Measurements from ENCODE around the gene ACOXL. TPM values are rescaled to one million over a fixed set of nuclear protein-coding genes. Genes with fewer than 3 reads are reported as not detected.

ACOXL gene
- total RNA-seq, 8 experiments from 2014 or later, result 0.15 to 0.59 (median 0.20) TPM

DNA sequence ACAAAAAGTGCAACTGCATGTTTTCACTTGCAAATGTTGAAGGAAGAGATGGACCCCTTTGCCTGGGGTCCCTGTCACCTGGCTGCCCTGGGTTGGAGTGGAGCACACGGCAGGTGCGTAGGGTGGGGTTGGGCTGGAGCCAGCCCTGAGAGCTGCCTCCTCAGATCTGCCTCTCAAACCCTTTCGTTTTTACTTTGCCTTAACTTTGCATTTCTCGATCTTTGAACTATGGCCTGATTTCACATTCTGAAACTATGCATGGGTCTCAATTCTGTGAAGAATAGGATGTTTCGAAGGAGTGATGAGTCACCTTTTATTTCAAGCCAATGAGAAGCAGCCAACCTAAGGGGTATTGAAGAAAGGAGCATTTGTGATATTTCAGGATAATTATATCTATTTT, 132.8 kb downstream of the ACOXL start:
- WGBS, 10 experiments, result 29 to 92% (median 63%) methylated on average over 1 to 5 of the region's 5 CpGs
- in situ Hi-C loops (cut with MboI; ENCODE audit: low pct_unique_long_range_greater_than_20kb in 2 of 9, low sequenced_read_pairs in 9 of 9, unreplicated experiment in 9 of 9), result no loop called here
- ATAC-seq (replicated peaks in 6 of 8), result peak in 3 of 8 experiments; percentile 12 to 40 (median 31)
- Histone ChIP-seq H3K27ac (no peak overlapping the region), H3K4me3 (no peak overlapping the region), H3K4me1 (replicated peaks in 1 of 2) (peaks cover 22 to 29% of the 10 kb centered on the region in 2 donors)

GRCh38 chr2:110866045-110866444, 133.7 kb downstream of the ACOXL start:
- WGBS, 10 experiments, result 33 to 88% (median 69%) methylated on average over 1 to 7 of the region's 7 CpGs; no CpG with 5 or more reads in 3 of the 10 experiments
- H3K4me1 ChIP-seq (replicated peaks in 1 of 2), result peaks cover 22 to 29% of the 10 kb centered on the region in 2 donors
- ATAC-seq (replicated peaks in 6 of 8), result peak in 6 of 8 experiments; percentile 16 to 54 (median 32)
- H3K4me3 ChIP-seq, result no peak overlapping the region
- in situ Hi-C loops (cut with MboI; ENCODE audit: low pct_unique_long_range_greater_than_20kb in 2 of 9, low sequenced_read_pairs in 9 of 9, unreplicated experiment in 9 of 9), result no loop called here
- H3K27ac ChIP-seq, result no peak overlapping the region

DNA sequence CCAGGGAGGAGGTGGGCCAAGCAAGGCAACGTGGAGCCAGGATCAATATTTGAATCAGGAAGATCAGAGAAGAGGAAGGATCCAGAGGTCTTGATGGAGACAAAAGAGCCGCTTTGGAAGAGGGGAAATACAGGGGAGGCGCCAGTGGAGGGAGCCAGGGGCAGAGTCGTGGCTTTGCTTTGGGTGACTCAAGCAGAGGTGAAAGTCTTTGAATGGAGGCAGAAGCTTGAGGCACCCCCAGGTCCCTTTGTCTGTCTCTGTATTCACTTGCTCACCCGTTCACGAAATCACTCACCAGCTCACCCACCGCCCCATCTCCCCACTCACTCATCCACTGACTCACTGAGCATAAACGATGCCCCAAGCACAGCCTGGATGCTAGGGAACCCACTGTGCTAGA, 134.1 kb downstream of the ACOXL start:
- H3K4me1 ChIP-seq (replicated peaks in 1 of 2), result peaks cover 22 to 26% of the 10 kb centered on the region in 2 donors
- H3K27ac ChIP-seq, result no peak overlapping the region
- peak in 1 of 8 experiments; percentile 7 for ATAC-seq (replicated peaks in 6 of 8)
- in situ Hi-C loops (cut with MboI; ENCODE audit: low pct_unique_long_range_greater_than_20kb in 2 of 9, low sequenced_read_pairs in 9 of 9, unreplicated experiment in 9 of 9), result no loop called here
- H3K4me3 ChIP-seq, result no peak overlapping the region
- 59 to 100% (median 80%) methylated on average over 1 to 4 of the region's 8 CpGs; no CpG with 5 or more reads in 4 of the 10 experiments for WGBS, 10 experiments

GRCh38 chr2:110867078-110867477, 134.7 kb downstream of the ACOXL start:
- in situ Hi-C loops (cut with MboI; ENCODE audit: low pct_unique_long_range_greater_than_20kb in 2 of 9, low sequenced_read_pairs in 9 of 9, unreplicated experiment in 9 of 9), result no loop called here
- H3K4me3 ChIP-seq, result no peak overlapping the region
- no peak overlapping the region for H3K27ac ChIP-seq
- WGBS, 10 experiments, result 90 to 100% methylated on average over 2 of the region's 2 CpGs; no CpG with 5 or more reads in 8 of the 10 experiments
- peaks cover 18 to 20% of the 10 kb centered on the region in 2 donors for H3K4me1 ChIP-seq (replicated peaks in 1 of 2)
- no peak for ATAC-seq (replicated peaks in 6 of 8)

DNA sequence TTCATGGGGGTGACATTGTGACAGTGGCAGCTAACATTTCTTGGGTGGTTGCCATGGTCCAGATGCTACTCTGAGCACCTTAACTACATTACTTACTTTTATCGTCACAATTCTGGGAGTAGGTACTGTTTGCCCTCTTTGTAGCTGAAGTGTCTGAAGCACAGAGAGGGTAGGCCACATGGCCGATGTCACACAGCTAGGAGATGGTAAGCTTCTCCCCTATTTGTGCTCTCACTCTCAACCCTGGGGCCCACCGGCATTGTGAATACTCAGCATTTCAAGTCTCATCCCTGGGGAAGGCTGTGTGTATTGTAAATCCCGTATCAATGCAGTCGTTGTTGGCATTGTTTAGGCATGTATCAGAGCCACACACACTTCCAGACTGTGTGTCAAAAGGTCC, 136.6 kb downstream of the ACOXL start:
- no peak overlapping the region for H3K27ac ChIP-seq
- in situ Hi-C loops (cut with MboI; ENCODE audit: low pct_unique_long_range_greater_than_20kb in 2 of 9, low sequenced_read_pairs in 9 of 9, unreplicated experiment in 9 of 9), result no loop called here
- peak in 1 of 8 experiments; percentile 5 for ATAC-seq (replicated peaks in 6 of 8)
- H3K4me3 ChIP-seq, result no peak overlapping the region
- whole genome bisulfite sequencing, 10 experiments, result 78 to 100% (median 80%) methylated on average over 1 to 5 of the region's 5 CpGs; no CpG with 5 or more reads in 7 of the 10 experiments
- H3K4me1 ChIP-seq (replicated peaks in 1 of 2), result peaks cover 21 to 23% of the 10 kb centered on the region in 2 donors

DNA sequence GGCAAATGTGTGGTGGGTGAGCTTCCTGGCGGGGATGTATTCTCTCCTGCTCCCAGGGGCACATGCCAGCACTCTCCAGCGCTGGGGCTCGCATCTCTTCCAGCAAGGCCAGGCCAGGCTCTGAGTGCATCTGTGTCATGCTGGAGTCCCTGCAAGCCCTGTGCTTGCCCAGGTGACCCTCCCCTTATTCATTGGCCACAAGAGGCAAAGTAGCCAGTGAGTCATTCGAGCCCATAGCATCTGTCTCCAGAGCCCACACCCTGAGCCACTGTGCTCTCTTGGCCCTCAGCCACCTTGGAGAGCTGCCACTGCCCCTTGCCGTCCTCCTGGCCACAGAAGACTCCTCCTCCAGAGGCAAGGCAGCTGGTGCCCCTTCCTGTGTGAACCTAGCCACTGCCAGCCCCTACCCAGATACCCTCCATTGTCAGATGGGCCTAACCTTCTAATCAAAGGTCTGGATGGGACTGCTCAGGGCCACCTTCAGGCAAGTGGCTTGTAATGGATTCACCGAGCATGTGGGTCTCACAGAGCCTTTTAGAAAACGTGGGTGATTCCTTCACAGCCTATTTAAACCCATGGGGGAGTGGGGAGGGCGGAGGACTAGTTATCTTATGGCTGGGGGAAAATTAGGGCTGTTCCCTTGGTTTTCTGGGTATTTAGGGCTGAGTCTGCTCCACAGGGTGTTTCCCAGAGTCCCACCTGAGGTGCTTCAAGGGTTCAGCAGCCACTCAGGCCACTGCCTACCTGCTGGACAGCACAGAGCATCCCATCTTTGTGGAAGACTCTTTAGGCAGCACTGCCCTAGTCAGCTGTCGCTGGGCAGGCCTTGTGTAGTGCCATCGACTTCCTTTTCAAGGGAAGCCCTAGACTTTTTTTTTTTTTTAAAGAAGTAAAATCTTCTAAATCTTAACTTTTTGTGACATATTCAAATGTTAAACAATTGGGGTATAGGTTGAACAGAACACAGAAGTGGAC, 137.4 kb downstream of the ACOXL start:
- peak; percentile 42 to 97 (median 70) for ATAC-seq (replicated peaks in 6 of 8)
- WGBS, 10 experiments, result 60 to 95% (median 64%) methylated on average over 1 to 8 of the region's 10 CpGs; no CpG with 5 or more reads in 5 of the 10 experiments
- Histone ChIP-seq H3K4me3 (no peak overlapping the region), H3K27ac (no peak overlapping the region), H3K4me1 (replicated peaks in 1 of 2) (peaks cover 29 to 31% of the 10 kb centered on the region in 2 donors)
- in situ Hi-C loops (cut with MboI; ENCODE audit: low pct_unique_long_range_greater_than_20kb in 2 of 9, low sequenced_read_pairs in 9 of 9, unreplicated experiment in 9 of 9), result no loop called here

DNA sequence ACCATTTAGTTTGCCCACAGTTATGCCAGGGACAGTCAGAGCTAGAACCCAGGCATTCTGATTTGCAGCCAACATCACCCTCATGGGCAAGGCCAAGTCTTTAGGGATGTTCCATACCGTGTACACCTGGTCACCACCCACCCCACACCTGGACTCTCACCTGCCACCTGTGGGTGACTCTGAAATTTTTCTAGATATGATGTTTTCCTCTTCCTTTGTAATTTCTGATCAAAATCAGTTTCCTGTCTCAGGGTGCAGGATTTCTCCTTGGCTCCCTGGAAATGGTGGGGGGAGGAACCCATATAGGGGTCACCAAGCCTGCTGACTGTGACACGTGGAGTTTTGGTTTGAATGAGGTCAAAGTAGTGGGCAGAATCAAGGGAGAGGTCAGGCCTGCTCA, 138.2 kb downstream of the ACOXL start:
- H3K4me3 ChIP-seq, result no peak overlapping the region
- 0 to 100% (median 20%) methylated on average over 1 of the region's 2 CpGs; no CpG with 5 or more reads in 5 of the 10 experiments for WGBS, 10 experiments
- peaks cover 34 to 37% of the 10 kb centered on the region in 2 donors for H3K4me1 ChIP-seq (replicated peaks in 1 of 2)
- no peak for ATAC-seq (replicated peaks in 6 of 8)
- H3K27ac ChIP-seq, result no peak overlapping the region
- in situ Hi-C loops (cut with MboI; ENCODE audit: low pct_unique_long_range_greater_than_20kb in 2 of 9, low sequenced_read_pairs in 9 of 9, unreplicated experiment in 9 of 9), result no loop called here

GRCh38 chr2:110871637-110872036, 139.3 kb downstream of the ACOXL start:
- ATAC-seq (replicated peaks in 6 of 8), result no peak
- H3K4me1 ChIP-seq (replicated peaks in 1 of 2), result peaks cover 25 to 28% of the 10 kb centered on the region in 2 donors
- H3K4me3 ChIP-seq, result no peak overlapping the region
- in situ Hi-C loops (cut with MboI; ENCODE audit: low pct_unique_long_range_greater_than_20kb in 2 of 9, low sequenced_read_pairs in 9 of 9, unreplicated experiment in 9 of 9), result no loop called here
- WGBS, 10 experiments, result 63 to 100% (median 90%) methylated on average over 1 to 6 of the region's 6 CpGs; no CpG with 5 or more reads in 1 of the 10 experiments
- no peak overlapping the region for H3K27ac ChIP-seq

GRCh38 chr2:110872521-110872920, 140.1 kb downstream of the ACOXL start:
- no peak overlapping the region for H3K27ac ChIP-seq
- no peak overlapping the region for H3K4me3 ChIP-seq
- no peak for ATAC-seq (replicated peaks in 6 of 8)
- H3K4me1 ChIP-seq (replicated peaks in 1 of 2), result peaks cover 25 to 28% of the 10 kb centered on the region in 2 donors
- in situ Hi-C loops (cut with MboI; ENCODE audit: low pct_unique_long_range_greater_than_20kb in 2 of 9, low sequenced_read_pairs in 9 of 9, unreplicated experiment in 9 of 9), result no loop called here
- WGBS, 10 experiments, result 93 to 100% (median 100%) methylated on average over 1 to 3 of the region's 4 CpGs; no CpG with 5 or more reads in 6 of the 10 experiments

GRCh38 chr2:110873056-110873502, 140.7 kb downstream of the ACOXL start:
- in situ Hi-C loops (cut with MboI; ENCODE audit: low pct_unique_long_range_greater_than_20kb in 2 of 9, low sequenced_read_pairs in 9 of 9, unreplicated experiment in 9 of 9), result no loop called here
- ATAC-seq (replicated peaks in 6 of 8), result no peak

GRCh38 chr2:110873597-110874452, 141.5 kb downstream of the ACOXL start:
- peak overlapping the region; percentile 31 to 69 for H3K27ac ChIP-seq
- peaks cover 25 to 28% of the 10 kb centered on the region in 2 donors for H3K4me1 ChIP-seq (replicated peaks in 1 of 2)
- in situ Hi-C loops (cut with MboI; ENCODE audit: low pct_unique_long_range_greater_than_20kb in 2 of 9, low sequenced_read_pairs in 9 of 9, unreplicated experiment in 9 of 9), result no loop called here
- no peak for ATAC-seq (replicated peaks in 6 of 8)
- H3K4me3 ChIP-seq, result no peak overlapping the region
- WGBS, 10 experiments, result 0 to 100% (median 40%) methylated on average over 1 to 7 of the region's 17 CpGs; no CpG with 5 or more reads in 6 of the 10 experiments

More at GRCh38 chr2:110873056-110873502, 140.7 kb downstream of the ACOXL start:
- WGBS, 10 experiments, result 57 to 100% (median 80%) methylated on average over 1 to 6 of the region's 9 CpGs; no CpG with 5 or more reads in 4 of the 10 experiments
- Histone ChIP-seq H3K4me3 (no peak overlapping the region), H3K4me1 (replicated peaks in 1 of 2) (peaks cover 25 to 28% of the 10 kb centered on the region in 2 donors), H3K27ac (no peak overlapping the region)

DNA sequence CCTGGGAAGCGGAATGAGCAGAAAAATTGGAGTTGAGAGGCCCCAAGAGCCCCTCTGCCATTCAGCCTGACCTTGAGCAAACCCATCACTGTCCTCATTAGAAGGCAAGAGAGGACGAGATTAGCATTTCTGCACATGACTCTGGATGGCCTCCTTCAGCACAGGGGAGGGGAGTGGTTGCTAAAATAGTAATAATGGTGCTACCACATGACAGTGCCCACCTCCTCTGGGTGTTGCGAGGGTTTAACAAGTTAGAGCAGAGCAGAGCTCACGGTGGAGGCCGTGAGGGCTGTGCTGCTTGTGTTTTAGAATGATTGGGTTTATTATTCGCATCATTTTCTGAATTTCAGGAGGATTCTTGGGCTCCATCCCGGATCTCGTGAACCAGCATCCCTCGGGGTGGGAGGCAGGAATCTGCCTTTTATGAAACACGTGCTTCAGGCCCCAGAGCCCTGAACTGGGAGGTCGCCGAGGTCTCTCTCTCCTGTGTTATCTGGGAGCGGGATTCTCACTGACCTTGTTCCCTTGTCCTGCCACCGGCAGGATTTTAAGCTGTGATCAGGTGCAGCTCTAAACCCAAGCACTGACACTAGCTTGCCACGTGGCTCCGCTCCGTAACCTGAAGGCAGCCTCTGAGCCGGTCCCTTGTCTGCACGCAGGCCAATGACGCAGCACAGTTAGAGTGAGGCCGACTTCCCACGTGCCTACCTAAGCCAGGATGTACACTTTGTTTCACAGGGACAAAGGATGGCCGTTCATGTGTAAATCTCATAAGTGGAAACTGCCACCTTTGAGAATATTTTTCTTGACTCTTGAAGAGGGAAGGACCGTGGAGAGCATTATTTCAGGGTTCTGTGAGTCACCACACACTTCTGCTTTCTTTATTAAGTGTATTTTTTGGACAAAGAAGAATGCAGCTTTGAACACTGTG, 142.3 kb downstream of the ACOXL start:
- WGBS, 10 experiments, result 64 to 93% (median 79%) methylated on average over 3 to 13 of the region's 24 CpGs; no CpG with 5 or more reads in 1 of the 10 experiments
- peak in 5 of 8 experiments; percentile 76 to 94 (median 91) for ATAC-seq (replicated peaks in 6 of 8)
- in situ Hi-C loops (cut with MboI; ENCODE audit: low pct_unique_long_range_greater_than_20kb in 2 of 9, low sequenced_read_pairs in 9 of 9, unreplicated experiment in 9 of 9), result no loop called here

More for the DNA sequence above, 142.3 kb downstream of the ACOXL start:
- H3K27ac ChIP-seq, result peak overlapping the region; percentile 31 to 69
- H3K4me1 ChIP-seq (replicated peaks in 1 of 2), result peaks cover 23% of the 10 kb centered on the region in 2 donors
- no peak overlapping the region for H3K4me3 ChIP-seq
